GM12801 (cell line): ENCODE results near the gene NTMT1.

Source experiments
- TF ChIP-seq, protein P1 (sequence below): IDR thresholded peaks from one replicate; pipeline ENCODE4 v1.5.1; 2011; ENCODE audit warnings: control low read depth; ENCODE audit not compliant: insufficient read length; ENCODE audit errors: extremely low read depth

The NTMT1 gene

DNA sequence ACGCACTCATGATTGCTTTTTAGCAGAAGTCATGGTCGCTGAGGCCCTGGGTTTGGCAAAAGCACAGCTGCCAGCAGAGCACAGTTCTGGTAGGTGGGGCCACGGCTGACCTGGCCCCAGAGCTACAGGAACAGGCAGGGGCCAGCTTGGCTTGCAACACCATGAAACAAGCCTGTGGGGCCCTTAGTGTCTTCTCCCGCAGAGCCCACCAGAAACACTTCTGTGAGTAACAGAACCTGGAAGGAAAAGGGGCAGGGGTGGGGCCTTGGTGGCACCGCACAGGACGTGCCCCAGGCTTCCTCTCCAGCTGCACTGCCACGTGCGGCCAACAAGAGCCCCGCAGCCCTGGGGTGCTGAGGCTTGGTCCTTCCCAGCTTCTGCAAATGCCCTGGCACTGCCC, 11.1 kb downstream of the NTMT1 start:
- TF ChIP-seq, protein P1, sequence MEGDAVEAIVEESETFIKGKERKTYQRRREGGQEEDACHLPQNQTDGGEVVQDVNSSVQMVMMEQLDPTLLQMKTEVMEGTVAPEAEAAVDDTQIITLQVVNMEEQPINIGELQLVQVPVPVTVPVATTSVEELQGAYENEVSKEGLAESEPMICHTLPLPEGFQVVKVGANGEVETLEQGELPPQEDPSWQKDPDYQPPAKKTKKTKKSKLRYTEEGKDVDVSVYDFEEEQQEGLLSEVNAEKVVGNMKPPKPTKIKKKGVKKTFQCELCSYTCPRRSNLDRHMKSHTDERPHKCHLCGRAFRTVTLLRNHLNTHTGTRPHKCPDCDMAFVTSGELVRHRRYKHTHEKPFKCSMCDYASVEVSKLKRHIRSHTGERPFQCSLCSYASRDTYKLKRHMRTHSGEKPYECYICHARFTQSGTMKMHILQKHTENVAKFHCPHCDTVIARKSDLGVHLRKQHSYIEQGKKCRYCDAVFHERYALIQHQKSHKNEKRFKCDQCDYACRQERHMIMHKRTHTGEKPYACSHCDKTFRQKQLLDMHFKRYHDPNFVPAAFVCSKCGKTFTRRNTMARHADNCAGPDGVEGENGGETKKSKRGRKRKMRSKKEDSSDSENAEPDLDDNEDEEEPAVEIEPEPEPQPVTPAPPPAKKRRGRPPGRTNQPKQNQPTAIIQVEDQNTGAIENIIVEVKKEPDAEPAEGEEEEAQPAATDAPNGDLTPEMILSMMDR = no peak

DNA sequence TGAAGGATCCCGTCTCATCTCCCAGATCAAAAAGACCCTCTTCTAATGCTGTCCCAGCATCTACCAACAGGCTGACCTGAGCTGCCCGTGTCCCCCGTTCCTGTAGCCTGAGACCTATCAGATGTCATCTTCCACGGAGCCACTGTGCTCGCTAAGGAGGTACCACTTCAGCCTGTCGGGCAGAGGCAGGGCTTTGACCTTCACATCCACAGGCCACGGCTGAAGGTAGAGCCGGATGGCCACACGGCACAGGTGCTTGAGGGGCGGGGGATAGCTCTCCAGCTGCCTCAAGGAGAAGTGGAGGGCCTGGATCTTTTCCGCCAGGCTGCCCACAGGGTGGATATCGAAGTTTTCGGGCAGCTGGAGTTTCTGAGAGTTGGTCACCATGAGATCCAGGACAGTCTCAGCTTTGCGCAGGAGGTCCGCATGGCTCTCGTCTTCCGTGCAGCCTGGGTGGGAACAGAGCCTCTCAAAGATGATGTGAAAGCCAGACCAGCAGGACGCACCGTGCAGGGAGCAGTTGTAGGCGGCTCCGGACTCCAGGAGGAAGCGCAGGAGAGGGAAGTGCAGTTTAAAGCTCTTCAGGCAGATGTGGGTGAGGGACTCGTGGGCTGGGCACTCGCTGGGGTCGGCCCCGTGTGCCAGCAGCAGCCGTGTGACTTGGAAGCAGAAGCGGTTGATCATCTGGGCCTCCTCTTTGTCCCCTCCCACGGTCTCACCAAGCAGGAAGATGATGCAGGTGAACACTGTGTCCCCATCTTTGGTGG, 11.9 kb downstream of the NTMT1 start:
- TF ChIP-seq, protein P1 = no peak

DNA sequence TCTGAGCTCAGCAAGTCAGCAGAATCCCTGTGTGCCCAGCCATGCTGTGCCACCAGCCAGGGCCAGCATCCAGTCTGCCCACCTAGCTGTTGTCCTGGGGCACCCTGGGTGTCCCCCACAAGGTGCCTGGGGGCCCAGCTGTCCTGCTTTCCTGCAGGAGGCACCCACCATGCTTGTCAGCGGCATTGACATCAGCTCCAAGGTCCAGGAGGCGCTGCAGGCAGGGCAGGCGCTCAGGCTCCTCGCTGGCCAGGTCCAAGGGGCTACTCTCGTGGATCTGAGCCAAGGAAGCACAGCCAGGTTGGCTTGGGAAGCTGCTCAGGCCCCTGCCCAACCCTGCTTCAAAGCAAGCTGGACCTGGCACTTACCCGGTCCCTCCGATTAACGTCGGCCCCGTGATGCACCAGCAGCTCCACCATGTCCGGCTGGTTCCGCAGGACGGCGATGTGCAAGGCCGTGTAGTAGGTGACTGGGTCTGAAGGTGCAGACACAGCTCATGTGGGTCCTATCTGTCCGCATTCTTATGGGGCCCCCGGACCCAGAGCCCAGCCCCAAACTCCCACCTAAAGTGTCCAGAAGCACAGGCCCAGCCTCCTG, 13.2 kb downstream of the NTMT1 start:
- TF ChIP-seq, protein P1 = no peak

DNA sequence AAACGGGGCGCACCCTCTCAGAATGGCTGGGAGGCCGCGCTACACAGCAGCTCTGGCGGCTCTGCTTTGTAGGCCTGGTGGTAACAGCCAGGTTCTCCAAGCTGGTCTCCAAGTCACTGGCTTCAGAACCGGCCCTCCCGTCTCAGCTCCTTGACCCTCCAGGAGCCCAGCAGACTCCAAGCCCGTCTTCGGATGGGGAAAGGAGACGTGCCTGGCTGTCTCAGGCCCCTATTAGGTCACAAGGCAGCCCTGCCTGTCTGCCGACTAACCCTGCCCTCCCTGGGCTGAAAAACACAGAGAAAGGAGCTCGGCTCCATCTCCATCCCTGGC, 13.8 kb downstream of the NTMT1 start:
- TF ChIP-seq, protein P1 = no peak

DNA sequence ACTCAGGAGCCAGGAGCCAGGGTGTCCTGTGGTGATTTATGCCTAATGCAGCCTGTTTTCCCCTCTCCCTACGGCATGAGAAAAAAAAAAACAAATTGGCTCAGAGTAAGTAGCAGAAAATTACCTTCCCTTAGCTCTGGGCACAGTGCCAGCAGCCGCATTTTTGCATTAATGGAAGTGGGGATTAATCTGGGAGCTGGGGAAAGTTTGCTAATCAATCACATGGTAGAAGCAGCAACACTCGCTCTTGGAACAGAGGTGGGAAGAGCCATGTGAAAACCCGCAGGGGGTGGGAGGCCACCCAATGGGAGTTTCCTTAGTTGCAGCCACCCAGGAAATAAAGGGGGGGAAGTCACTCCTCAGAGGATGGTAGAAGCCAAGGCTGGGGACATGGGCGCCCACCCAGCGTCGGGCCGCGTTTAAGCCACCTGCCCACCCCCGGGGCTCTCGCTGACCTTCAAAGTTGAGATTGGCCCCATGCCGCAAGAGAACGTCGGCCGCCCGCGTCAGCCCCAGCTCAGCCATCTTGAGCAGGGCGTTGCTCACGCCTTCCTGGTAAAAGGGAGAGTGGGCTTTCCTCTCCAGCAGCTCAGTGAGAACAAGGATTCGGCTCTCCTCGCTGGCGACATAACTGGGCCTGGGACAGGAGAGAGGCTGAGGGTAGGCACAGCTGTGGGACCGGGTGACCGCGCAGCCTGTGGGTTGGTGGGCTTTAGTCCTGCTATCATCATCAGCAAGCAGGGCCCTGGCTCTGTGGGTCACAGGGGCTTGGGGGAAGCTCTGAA, 14.3 kb downstream of the NTMT1 start:
- TF ChIP-seq, protein P1 = no peak

DNA sequence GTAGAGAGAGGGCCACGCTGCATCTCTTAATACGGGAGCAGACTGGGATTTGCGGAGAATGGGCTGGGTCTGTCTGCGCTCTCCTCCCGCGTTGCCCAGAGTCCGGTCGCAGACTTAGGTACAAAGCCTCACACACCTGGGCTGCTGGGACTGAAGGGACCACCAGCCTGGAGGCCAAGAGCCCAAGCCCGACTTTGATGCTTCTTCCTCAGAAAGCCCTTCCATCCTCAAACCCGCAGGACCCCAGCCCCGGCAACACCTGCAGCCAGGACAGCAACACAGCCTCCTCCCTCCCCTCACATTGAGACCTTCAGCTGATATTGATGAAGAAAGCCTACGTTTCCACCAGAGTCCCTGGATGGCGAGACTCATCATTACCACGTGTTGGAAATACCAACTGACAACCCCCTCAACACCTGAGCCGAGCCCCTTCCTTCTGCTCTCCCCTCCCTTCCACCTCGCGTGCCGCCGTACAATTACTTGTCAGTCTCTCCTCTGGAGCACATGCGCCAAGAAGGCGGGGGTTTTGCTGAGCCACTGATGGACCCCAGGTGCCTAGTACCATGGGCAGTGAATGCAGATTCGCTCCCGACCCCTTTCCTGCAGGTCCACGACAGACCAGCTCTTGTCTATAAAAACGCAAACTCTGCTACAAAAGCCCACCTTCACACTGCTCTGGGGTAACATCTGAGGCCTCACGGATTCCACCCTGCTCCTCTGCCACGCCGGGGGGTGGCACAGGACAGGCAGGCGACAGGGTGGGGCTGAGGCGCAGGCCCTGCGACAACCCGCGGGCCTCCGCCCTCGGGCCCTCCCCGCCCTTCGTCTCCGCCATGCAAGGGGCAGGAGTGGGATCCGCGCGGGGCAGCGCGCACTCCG, 15.1 kb downstream of the NTMT1 start:
- TF ChIP-seq, protein P1 = no peak
